ENCODE measurements around the gene ILKAP. TPM values are rescaled to one million over a fixed set of nuclear protein-coding genes. Genes with fewer than 3 reads are reported as not detected.

Gene ILKAP
- total and polyA plus RNA-seq, 2 donors (not counting 1 experiment from before 2014, with no cell fraction given), result 82.5 to 98.6 TPM

- H3K4me3 Mint-ChIP-seq, result peak overlapping the region; percentile 32
Measured at GRCh38 chr2:238157506-238158017, 45.9 kb downstream of the ILKAP start.

More at GRCh38 chr2:238157506-238158017, 45.9 kb downstream of the ILKAP start:
- H3K9ac ChIP-seq (ENCODE audit: low read length), result no peak overlapping the region
- no peak overlapping the region for H3K27ac Mint-ChIP-seq
- H2AFZ ChIP-seq (ENCODE audit: insufficient read depth, low read depth, low read length, poor library complexity, severe bottlenecking), result no peak overlapping the region
- DNase-seq, result no peak
- intact Hi-C loops (cut with micrococcal nuclease), result no loop called here
- no peak for ATAC-seq (ENCODE audit: low read depth)
- H3K4me2 ChIP-seq (replicated peaks; ENCODE audit: low read depth, low read length, poor library complexity, severe bottlenecking), result no peak overlapping the region
- peaks cover 0 to 28% (median 8%) of the 10 kb centered on the region in 4 experiments for H3K27me3 ChIP-seq (replicated peaks in 1 of 4; ENCODE audit: control extremely low read depth in 1 of 4, control insufficient read depth in 3 of 4, insufficient read depth in 4 of 4, low read length in 3 of 4)
- no peak overlapping the region for H3K4me3 ChIP-seq (ENCODE audit: control extremely low read depth in 1 of 5, extremely low read depth in 1 of 5, insufficient read depth in 1 of 5, low read depth in 2 of 5, low read length in 4 of 5)
- no peaks in the 10 kb centered on the region for H4K20me1 ChIP-seq (ENCODE audit: control insufficient read depth, insufficient read depth, low read length, poor library complexity, severe bottlenecking)
- H3K27ac ChIP-seq (ENCODE audit: low read length in 2 of 2), result no peak overlapping the region
- H3K4me1 ChIP-seq (ENCODE audit: control insufficient read depth in 2 of 2, insufficient read depth in 2 of 2, low read length in 2 of 2), result peaks cover 16 to 19% of the 10 kb centered on the region in 2 donors
- H3K4me1 Mint-ChIP-seq, result peaks cover 15% of the 10 kb centered on the region
- no peaks in the 10 kb centered on the region for H3K79me2 ChIP-seq (ENCODE audit: control insufficient read depth, insufficient read depth, low read length)
- TF ChIP-seq CTCF (IDR thresholded peaks at IDR 0.05), result no peak
- TF ChIP-seq EZH2 (IDR thresholded peaks at IDR 0.05; ENCODE audit: borderline replicate concordance, insufficient read depth, low read depth, low read length, poor library complexity, severe bottlenecking), result no peak
- H3K36me3 ChIP-seq (replicated peaks in 1 of 2; ENCODE audit: control extremely low read depth in 1 of 2, control insufficient read depth in 1 of 2, extremely low read depth in 1 of 2, insufficient read depth in 2 of 2, low read length in 1 of 2), result no peaks in the 10 kb centered on the region
- POLR2A ChIA-PET, result no interaction called here
- CTCF ChIA-PET, result no interaction called here
- H3K9me3 ChIP-seq (ENCODE audit: control extremely low read depth in 1 of 3, control insufficient read depth in 2 of 3, insufficient read depth in 1 of 3, low read length in 2 of 3), result peaks cover 0 to 28% (median 0%) of the 10 kb centered on the region in 3 donors
- no peaks in the 10 kb centered on the region for H3K9me3 Mint-ChIP-seq (ENCODE audit: insufficient read depth)
- peaks cover 15% of the 10 kb centered on the region for H3K27me3 Mint-ChIP-seq
- 93% methylated on average over 13 of the region's 14 CpGs for WGBS (ENCODE audit: insufficient coverage)
